ENCODE results near the gene FBXO48.
"Not testable (repeated sequence)": the region's sequence is repeated elsewhere in the genome, so short reads cannot be mapped to it uniquely, and the experiment has no call there.

The FBXO48 gene

GRCh38 chr2:68471385-68471784, 4.3 kb upstream of the FBXO48 start:
- DNase-seq (ENCODE audit: low spot score): no peak

DNA sequence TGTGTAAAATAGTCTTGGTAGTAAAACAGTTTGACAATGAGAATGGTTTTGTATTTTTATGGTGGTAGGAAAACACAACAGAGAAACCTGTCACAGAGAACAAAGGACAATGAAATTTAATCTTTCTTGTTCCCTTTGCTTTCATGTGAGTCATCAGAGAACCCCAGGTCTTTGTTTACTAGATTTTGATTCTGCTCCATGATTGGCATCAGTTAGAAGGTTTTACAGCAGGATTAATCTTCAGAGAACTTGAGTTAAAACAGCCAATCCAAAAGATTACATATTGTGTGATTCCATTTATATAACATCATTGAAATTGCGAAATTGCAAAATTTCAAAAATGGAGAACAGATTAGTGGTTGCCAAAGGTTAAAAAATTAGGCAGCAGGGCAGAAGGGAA, 2.8 kb upstream of the FBXO48 start:
- DNase-seq (ENCODE audit: low spot score): no peak

DNA sequence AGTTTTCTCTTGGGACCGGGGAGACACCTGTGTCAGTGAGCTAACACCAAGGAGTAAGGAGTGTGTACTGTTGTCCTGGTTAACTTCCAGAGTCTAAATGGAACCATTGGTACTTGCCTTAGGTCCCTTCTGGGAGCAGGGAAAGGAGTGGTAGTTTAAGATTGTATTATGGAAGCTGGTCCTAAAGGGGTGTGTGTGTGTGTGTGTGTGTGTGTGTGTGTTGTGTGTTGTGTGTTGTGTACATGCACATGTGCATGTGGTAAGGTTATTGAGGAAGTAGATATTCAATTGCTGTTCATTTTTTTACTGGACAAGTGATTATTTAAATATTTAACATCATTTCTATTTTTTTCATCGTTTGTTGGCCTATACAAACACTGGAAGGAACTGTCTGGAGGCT, 1.7 kb upstream of the FBXO48 start:
- DNase-seq (ENCODE audit: low spot score): no peak

- DNase-seq (ENCODE audit: low spot score): no peak
Measured at GRCh38 chr2:68466778-68467076, 367 bp downstream of the FBXO48 start.

DNA sequence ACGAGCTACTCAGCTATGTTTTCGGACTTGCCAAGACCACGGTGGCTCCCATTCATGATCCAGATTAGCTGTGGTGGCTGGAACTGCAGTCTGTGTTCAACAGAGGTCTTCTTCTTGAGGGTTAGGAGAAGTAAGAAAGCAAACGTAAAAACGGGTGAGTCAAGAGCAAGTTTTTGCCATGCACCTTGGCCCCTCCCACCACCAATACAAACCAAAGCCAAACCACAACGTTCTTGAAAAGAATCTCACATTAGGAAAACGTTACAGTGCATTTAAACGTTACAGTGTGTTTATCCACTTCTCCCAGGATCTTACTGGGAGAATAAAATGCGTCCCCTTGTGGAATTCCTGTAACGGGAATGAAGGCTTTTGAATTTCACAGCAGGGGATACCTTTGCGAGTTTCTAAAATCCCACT, 725 bp downstream of the FBXO48 start:
- no peak for DNase-seq (ENCODE audit: low spot score)

DNA sequence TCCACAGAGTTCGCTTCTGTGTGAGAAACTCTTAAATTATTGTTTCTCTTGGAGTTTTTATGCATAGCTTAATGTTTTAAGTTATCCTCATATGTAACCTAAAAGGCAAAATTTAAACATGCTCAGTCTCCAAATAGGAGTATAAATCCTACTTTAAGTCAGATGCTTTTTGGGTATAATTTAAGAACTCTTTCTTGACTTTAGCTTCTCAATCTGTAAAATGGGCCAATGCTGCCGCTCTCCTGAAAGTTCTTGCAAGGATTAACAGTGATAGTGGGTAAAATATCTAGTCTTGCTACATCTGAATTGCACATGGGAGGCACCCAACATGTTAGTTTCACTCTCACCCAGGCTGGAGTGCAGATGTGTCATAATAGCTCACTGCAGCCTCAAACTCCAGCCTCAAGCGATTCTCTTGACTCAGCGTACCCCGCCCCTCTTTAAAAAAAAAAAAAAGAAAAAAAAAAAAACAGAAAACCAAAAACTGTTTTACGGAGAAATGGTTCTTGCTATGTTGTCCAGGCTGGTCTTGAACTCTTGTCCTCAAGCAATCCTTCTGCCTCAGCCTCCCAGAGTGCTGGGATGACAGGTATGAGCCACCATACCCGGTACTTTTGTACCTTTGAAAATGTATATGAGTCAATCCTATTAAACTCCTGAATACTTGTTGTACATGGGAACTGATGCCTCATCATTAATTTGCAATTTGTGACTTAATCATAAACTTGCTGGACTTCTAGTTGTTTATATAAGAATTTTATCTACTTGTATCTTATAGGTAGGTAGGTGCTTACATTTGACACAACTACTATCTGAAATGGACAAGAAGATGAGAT, 1.8 kb downstream of the FBXO48 start:
- no peak for DNase-seq (ENCODE audit: low spot score)

- DNase-seq (ENCODE audit: low spot score): no peak
Measured at GRCh38 chr2:68464651-68465050, 2.4 kb downstream of the FBXO48 start.

GRCh38 chr2:68463287-68463877, 3.7 kb downstream of the FBXO48 start:
- no peak for DNase-seq (ENCODE audit: low spot score)

- no peak for DNase-seq (ENCODE audit: low spot score)
Measured at GRCh38 chr2:68458981-68459380, 8.1 kb downstream of the FBXO48 start.

- DNase-seq (ENCODE audit: low spot score): no peak
Measured at GRCh38 chr2:68456198-68456597, 10.9 kb downstream of the FBXO48 start.

DNA sequence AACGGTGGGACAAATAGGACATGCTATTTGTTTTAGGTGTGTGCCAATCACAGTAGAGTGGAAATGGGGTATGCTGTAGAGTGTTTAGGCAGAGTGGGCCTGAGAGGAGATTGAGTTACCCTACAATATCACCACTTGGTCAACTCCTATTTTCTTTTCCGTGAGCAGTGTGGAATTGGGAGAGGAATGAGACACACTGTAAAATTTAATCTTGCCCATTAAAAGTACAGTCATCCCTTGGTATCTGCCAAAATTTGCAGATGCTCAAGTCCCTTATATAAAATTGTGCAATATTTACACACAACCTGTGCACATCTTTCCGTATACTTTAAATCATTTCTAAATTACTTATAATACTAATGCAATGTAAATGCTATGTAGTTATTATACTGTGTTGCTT, 12.4 kb downstream of the FBXO48 start:
- DNase-seq (ENCODE audit: low spot score): no peak

GRCh38 chr2:68453761-68454360, 13.2 kb downstream of the FBXO48 start:
- no peak for DNase-seq (ENCODE audit: low spot score)

- DNase-seq (ENCODE audit: low spot score): no peak
Measured at GRCh38 chr2:68452158-68452900, 14.8 kb downstream of the FBXO48 start.

DNA sequence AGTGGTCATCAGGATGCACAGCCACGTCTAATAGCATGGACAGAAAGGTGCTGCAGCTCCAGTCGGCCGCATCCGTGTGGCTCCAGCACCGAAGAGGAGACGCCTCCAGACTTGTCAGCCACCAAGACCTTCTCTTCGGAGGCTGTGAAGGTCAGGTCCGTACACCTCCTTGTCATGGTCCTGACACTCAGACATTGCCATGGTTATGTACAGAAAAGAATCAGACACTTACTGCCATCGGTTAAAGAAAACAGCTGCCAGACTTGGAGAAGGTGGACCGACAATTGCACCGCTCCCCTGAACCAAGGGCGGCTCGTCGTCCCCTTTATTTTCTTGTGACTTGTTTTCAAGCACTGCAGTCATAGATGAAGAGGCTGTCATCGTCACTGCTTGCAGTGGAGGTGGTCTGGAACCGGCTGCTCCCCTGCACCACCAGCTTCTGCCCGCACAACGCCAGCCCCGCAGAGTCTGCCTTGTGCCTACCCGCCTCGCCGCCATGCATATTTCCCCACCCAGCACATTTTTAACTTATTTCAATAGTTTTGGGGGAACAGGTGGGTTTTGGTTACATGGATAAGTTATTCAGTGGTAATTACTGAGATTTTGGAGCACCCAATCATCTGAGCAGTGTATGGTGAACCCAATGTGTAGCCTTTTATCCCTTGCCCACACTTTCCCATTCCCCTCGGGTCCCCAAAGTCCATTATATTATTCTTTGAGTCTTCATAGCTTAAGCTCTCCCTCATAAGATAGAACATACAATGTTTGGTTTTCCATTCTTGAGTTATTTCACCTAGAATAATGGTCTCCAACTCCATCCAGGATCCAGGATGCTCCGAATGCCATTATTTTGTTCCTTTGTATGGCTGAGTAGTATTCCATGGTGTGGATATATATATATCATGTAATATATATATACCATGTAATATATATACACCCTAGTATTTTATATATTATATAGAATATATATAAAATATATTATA, 18.1 kb downstream of the FBXO48 start:
- no peak for DNase-seq (ENCODE audit: low spot score)

DNA sequence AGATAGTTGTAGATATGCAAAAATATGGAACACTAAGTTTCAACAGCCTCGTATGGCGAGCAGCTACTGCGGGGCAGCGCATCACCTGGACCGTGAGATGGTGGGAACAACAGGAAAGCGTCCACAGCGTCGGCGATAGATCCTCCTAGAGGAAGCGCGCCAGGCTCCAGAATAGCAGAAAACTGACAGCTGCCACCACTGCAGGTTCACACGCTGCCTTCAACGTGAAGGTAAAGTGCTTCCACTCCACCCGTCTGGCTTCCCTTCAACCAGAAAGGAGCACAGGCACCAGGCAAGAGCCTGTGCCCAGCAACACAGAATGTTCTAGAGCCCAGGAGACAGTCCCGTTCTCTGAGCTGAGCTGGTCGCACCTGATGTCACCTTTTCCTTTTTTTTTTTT, 20.0 kb downstream of the FBXO48 start:
- no peak for DNase-seq (ENCODE audit: low spot score)

GRCh38 chr2:68446425-68446824, 20.7 kb downstream of the FBXO48 start:
- not testable (repeated sequence) for DNase-seq (ENCODE audit: low spot score)

DNA sequence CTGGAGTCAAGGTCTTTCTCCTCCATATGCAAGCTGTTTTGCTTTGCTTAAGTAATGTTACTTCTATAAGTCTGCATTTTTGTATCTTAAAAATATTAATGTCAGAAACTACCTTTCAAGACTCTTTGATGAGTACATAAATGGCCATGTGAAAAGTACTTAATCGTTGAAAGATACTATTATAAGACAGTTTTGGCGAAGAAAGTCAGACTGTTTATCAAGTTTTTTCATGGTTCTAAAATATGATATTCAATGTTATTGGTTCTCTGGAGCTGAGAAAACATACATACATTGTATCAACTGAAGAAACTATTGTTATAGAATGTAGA, 25.1 kb downstream of the FBXO48 start:
- no peak for DNase-seq (ENCODE audit: low spot score)

GRCh38 chr2:68441179-68441993, 25.7 kb downstream of the FBXO48 start:
- peak; percentile 81 for DNase-seq (ENCODE audit: low spot score)

- DNase-seq (ENCODE audit: low spot score): no peak
Measured at GRCh38 chr2:68438455-68439303, 28.4 kb downstream of the FBXO48 start.

DNA sequence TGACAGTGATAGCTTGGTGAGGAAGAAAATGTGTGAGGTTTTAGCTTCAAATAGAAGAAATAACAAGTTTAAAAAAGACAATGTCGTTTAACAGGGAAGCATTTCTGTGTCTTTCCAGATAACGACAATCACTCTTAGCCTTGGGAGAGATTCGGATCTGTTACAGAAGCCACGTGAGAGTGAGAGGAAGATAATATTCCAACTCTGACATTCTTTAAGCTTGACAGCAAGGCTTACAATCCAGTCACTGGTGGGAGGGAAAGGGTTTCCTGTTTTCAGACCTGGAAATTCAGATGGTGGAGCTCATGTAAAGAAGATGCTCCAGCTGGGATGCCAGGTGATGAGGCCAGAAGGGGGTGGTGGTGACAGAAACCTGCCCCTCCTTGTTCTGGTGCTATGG, 30.8 kb downstream of the FBXO48 start:
- no peak for DNase-seq (ENCODE audit: low spot score)
